GM21717 (cell line): Measurements from ENCODE around the gene ACKR3.

Experiments used
- ATAC-seq: cut with Tn5 transposase; IDR thresholded peaks from one replicate; pipeline ENCODE4 v1.9.1; 2021; ENCODE audit warnings: mild to moderate bottlenecking, moderate library complexity; ENCODE audit not compliant: unreplicated experiment

Gene ACKR3

GRCh38 chr2:236606023-236606422, 36.4 kb downstream of the ACKR3 start:
- no peak for ATAC-seq

GRCh38 chr2:236607471-236608187, 38.0 kb downstream of the ACKR3 start:
- no peak for ATAC-seq

- ATAC-seq = no peak
Measured at GRCh38 chr2:236608188-236608525, 38.5 kb downstream of the ACKR3 start.

- ATAC-seq = no peak
Measured at GRCh38 chr2:236608710-236609109, 39.1 kb downstream of the ACKR3 start.

- ATAC-seq = no peak
Measured at GRCh38 chr2:236610991-236611821, 41.6 kb downstream of the ACKR3 start.

- no peak for ATAC-seq
Measured at GRCh38 chr2:236612737-236613136, 43.1 kb downstream of the ACKR3 start.

GRCh38 chr2:236613612-236614011, 44.0 kb downstream of the ACKR3 start:
- no peak for ATAC-seq

- ATAC-seq = no peak
Measured at GRCh38 chr2:236614551-236614950, 44.9 kb downstream of the ACKR3 start.

- ATAC-seq = no peak
Measured at GRCh38 chr2:236616031-236616430, 46.4 kb downstream of the ACKR3 start.

- no peak for ATAC-seq
Measured at GRCh38 chr2:236616624-236617023, 47.0 kb downstream of the ACKR3 start.

GRCh38 chr2:236617221-236617737, 47.7 kb downstream of the ACKR3 start:
- no peak for ATAC-seq

GRCh38 chr2:236617796-236618195, 48.2 kb downstream of the ACKR3 start:
- ATAC-seq = no peak

GRCh38 chr2:236618370-236618769, 48.7 kb downstream of the ACKR3 start:
- no peak for ATAC-seq

GRCh38 chr2:236619910-236620612, 50.4 kb downstream of the ACKR3 start:
- no peak for ATAC-seq

GRCh38 chr2:236621786-236622185, 52.2 kb downstream of the ACKR3 start:
- no peak for ATAC-seq

GRCh38 chr2:236622201-236622600, 52.6 kb downstream of the ACKR3 start:
- ATAC-seq = no peak

- no peak for ATAC-seq
Measured at GRCh38 chr2:236622660-236623059, 53.0 kb downstream of the ACKR3 start.

GRCh38 chr2:236623816-236624215, 54.2 kb downstream of the ACKR3 start:
- ATAC-seq = no peak

- ATAC-seq = no peak
Measured at GRCh38 chr2:236625156-236625690, 55.6 kb downstream of the ACKR3 start.

GRCh38 chr2:236626391-236627150, 56.9 kb downstream of the ACKR3 start:
- ATAC-seq = no peak

- no peak for ATAC-seq
Measured at GRCh38 chr2:236627193-236627592, 57.6 kb downstream of the ACKR3 start.
